MM.1S (cell line): ENCODE measurements around the gene ACYP2.

Experiments
- DNase-seq: peaks from one replicate; pipeline ENCODE4 v3.0.0-alpha.2; 2015
- H2AFZ ChIP-seq: fragments of 300-600 bp; sonication (generic); 2 replicates; pipeline ENCODE4 v1.6.0; 2016; ENCODE audit warnings: antibody characterized with exemption, low read length
- H3F3A ChIP-seq: fragments of 300-600 bp; sonication (generic); 2 replicates; pipeline ENCODE4 v1.6.1; 2016; ENCODE audit warnings: mild to moderate bottlenecking, antibody characterized with exemption, low read length, moderate library complexity, mixed read lengths; ENCODE audit not compliant: insufficient read depth
- H3K27ac ChIP-seq: fragments of 300-600 bp; sonication (generic); 2 replicates; pipeline ENCODE4 v1.5.1; 2016; ENCODE audit warnings: mild to moderate bottlenecking, low read length
- H3K27me3 ChIP-seq: fragments of 300-600 bp; sonication (generic); replicated peaks from 2 replicates; pipeline ENCODE4 v1.6.0; 2016; ENCODE audit warnings: low read length; ENCODE audit not compliant: insufficient read depth
- H3K36me3 ChIP-seq: fragments of 300-600 bp; sonication (generic); replicated peaks from 2 replicates; pipeline ENCODE4 v1.6.1; 2016; ENCODE audit warnings: mild to moderate bottlenecking, low read length, mixed read lengths; ENCODE audit not compliant: insufficient read depth
- H3K4me1 ChIP-seq: fragments of 300-600 bp; sonication (generic); 2 replicates; pipeline ENCODE4 v1.6.1; 2016; ENCODE audit warnings: low read length, mixed read lengths
- H3K4me2 ChIP-seq: fragments of 300-600 bp; sonication (generic); 2 replicates; pipeline ENCODE4 v1.6.0; 2016; ENCODE audit warnings: low read depth, low read length
- H3K4me3 ChIP-seq: fragments of 300-600 bp; sonication (generic); 2 replicates; pipeline ENCODE4 v1.5.1; 2016; ENCODE audit warnings: low read length, mixed read lengths
- H3K79me2 ChIP-seq: fragments of 300-600 bp; sonication (generic); 2 replicates; pipeline ENCODE4 v1.6.1; 2016; ENCODE audit warnings: mixed run types, low read length, mixed read lengths
- H3K9ac ChIP-seq: fragments of 300-600 bp; sonication (generic); 2 replicates; pipeline ENCODE4 v1.6.1; 2016; ENCODE audit warnings: low read length, mixed read lengths
- H3K9me2 ChIP-seq: fragments of 300-600 bp; sonication (generic); replicated peaks from 2 replicates; pipeline ENCODE4 v1.6.1; 2016; ENCODE audit warnings: mild to moderate bottlenecking, low read length, mixed read lengths; ENCODE audit not compliant: insufficient read depth
- H3K9me3 ChIP-seq: fragments of 300-600 bp; sonication (generic); replicated peaks from 2 replicates; pipeline ENCODE4 v1.6.1; 2016; ENCODE audit warnings: mild to moderate bottlenecking, low read length, mixed read lengths; ENCODE audit not compliant: insufficient read depth
- H4K20me1 ChIP-seq: fragments of 300-600 bp; sonication (generic); 2 replicates; pipeline ENCODE4 v1.6.1; 2016; ENCODE audit warnings: mild to moderate bottlenecking, low read length, moderate library complexity, mixed read lengths; ENCODE audit not compliant: insufficient read depth
- EZH2 ChIP-seq: fragments of 300-600 bp; sonication (generic); optimal IDR thresholded peaks from 2 replicates; pipeline ENCODE3; 2017; ENCODE audit warnings: low read depth, mild to moderate bottlenecking, antibody characterized with exemption, low read length, mixed read lengths
- EZH2phosphoT487 ChIP-seq: fragments of 300-600 bp; sonication (generic); IDR thresholded peaks from 2 replicates; pipeline ENCODE4 v1.6.1; 2018; ENCODE audit warnings: antibody characterized with exemption, low read length
- TF ChIP-seq, protein P1 (sequence below): fragments of 300-600 bp; sonication (generic); IDR thresholded peaks from 2 replicates; pipeline ENCODE4 v1.5.1; 2016; ENCODE audit warnings: antibody characterized with exemption, low read length, mixed read lengths

ACYP2 gene

DNA sequence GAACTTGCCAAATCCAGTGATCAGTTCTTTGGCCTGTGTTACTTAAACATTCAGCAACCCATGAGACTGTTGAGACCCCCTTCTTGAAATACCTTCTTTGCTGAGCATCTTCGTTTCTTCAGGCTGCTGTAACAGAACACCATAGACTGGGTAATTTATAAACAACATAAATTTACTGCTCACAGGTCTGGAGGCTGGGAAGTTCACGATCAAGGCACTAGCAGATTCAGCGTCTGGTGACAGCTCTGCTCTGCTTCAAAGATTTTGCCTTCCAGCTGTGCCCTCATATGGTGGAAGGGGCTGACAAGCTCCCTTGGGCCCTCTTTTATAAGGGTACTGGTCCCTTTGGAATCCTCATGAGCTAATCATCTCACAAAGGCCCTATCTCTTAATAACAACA, 169.4 kb downstream of the ACYP2 start:
- H3K36me3 ChIP-seq, result no peaks in the 10 kb centered on the region
- no peaks in the 10 kb centered on the region for H4K20me1 ChIP-seq
- no peaks in the 10 kb centered on the region for H3K4me1 ChIP-seq
- H3K4me3 ChIP-seq, result no peak overlapping the region
- H3K4me2 ChIP-seq, result no peak overlapping the region
- H3K27me3 ChIP-seq, result no peaks in the 10 kb centered on the region
- no peaks in the 10 kb centered on the region for H3K9me2 ChIP-seq
- no peaks in the 10 kb centered on the region for H3K9me3 ChIP-seq
- no peaks in the 10 kb centered on the region for H3F3A ChIP-seq
- no peaks in the 10 kb centered on the region for H3K79me2 ChIP-seq
- TF ChIP-seq, protein P1, sequence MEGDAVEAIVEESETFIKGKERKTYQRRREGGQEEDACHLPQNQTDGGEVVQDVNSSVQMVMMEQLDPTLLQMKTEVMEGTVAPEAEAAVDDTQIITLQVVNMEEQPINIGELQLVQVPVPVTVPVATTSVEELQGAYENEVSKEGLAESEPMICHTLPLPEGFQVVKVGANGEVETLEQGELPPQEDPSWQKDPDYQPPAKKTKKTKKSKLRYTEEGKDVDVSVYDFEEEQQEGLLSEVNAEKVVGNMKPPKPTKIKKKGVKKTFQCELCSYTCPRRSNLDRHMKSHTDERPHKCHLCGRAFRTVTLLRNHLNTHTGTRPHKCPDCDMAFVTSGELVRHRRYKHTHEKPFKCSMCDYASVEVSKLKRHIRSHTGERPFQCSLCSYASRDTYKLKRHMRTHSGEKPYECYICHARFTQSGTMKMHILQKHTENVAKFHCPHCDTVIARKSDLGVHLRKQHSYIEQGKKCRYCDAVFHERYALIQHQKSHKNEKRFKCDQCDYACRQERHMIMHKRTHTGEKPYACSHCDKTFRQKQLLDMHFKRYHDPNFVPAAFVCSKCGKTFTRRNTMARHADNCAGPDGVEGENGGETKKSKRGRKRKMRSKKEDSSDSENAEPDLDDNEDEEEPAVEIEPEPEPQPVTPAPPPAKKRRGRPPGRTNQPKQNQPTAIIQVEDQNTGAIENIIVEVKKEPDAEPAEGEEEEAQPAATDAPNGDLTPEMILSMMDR, result no peak
- no peak for TF ChIP-seq EZH2phosphoT487
- no peak overlapping the region for H3K9ac ChIP-seq
- DNase-seq, result no peak
- H2AFZ ChIP-seq, result no peak overlapping the region
- no peak overlapping the region for H3K27ac ChIP-seq

DNA sequence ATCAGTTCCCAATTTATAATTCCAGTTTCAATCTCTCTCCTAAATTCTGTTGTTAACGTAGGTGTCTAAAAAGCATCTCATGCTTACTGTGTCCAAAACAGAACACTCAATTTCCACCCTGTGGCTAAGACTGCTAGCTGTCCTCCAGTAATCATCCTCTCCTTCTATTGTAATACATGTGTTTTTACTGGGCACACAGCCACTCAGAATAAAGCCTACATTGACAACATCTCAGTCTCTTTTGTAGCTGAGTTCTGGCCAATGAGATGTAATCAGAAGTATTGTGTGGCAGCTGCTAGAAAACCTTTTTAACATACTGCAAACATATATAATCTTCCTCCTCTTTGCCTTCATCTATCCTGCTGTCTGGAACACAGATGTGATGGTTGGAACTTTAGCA, 170.0 kb downstream of the ACYP2 start:
- H3K9me3 ChIP-seq, result no peaks in the 10 kb centered on the region
- no peak for DNase-seq
- no peak overlapping the region for H2AFZ ChIP-seq
- H3K27ac ChIP-seq, result no peak overlapping the region
- no peaks in the 10 kb centered on the region for H3K4me1 ChIP-seq
- TF ChIP-seq EZH2, result no peak
- no peak for TF ChIP-seq EZH2phosphoT487
- TF ChIP-seq, protein P1, result no peak
- no peak overlapping the region for H3K4me2 ChIP-seq
- no peak overlapping the region for H3K9ac ChIP-seq
- no peaks in the 10 kb centered on the region for H4K20me1 ChIP-seq
- H3K36me3 ChIP-seq, result no peaks in the 10 kb centered on the region
- no peaks in the 10 kb centered on the region for H3F3A ChIP-seq
- H3K79me2 ChIP-seq, result no peaks in the 10 kb centered on the region
- H3K4me3 ChIP-seq, result no peak overlapping the region
- no peaks in the 10 kb centered on the region for H3K9me2 ChIP-seq
- H3K27me3 ChIP-seq, result no peaks in the 10 kb centered on the region

DNA sequence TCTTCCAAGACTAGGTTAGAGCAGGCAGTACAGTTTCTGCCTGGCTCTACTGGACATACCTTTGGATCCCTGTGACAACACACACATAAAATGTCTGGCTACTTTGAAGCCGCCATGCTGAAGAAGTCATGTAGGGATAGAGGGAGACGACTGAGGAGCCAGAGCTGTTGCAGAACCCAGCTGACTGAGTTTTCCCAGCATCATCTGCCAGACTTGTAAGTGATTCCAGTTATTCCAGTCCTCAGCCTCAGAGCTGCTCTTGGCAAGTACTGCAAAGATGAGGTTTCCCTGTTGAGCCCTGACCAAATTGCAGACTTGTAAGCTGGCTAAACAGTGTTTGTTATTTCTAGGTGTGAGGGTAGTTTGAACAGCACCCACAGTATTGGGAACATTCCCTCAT, 172.1 kb downstream of the ACYP2 start:
- no peaks in the 10 kb centered on the region for H4K20me1 ChIP-seq
- H3F3A ChIP-seq, result no peaks in the 10 kb centered on the region
- no peak for DNase-seq
- H3K27ac ChIP-seq, result no peak overlapping the region
- H3K36me3 ChIP-seq, result no peaks in the 10 kb centered on the region
- H2AFZ ChIP-seq, result no peak overlapping the region
- no peaks in the 10 kb centered on the region for H3K4me1 ChIP-seq
- no peak overlapping the region for H3K4me3 ChIP-seq
- H3K9ac ChIP-seq, result no peak overlapping the region
- TF ChIP-seq EZH2, result no peak
- TF ChIP-seq, protein P1, result no peak
- no peak for TF ChIP-seq EZH2phosphoT487
- no peaks in the 10 kb centered on the region for H3K27me3 ChIP-seq
- no peaks in the 10 kb centered on the region for H3K9me3 ChIP-seq
- no peaks in the 10 kb centered on the region for H3K9me2 ChIP-seq
- H3K4me2 ChIP-seq, result no peak overlapping the region
- no peaks in the 10 kb centered on the region for H3K79me2 ChIP-seq
